Activated naive CD4-positive, alpha-beta T cell treated with anti-CD3 and anti-CD28 coated beads, Interleukin-2, amount 50 U/mL, for 16 hours (primary cell): ENCODE data around the gene NHSL2.

Experiments
- DNase-seq: peaks from one replicate; pipeline ENCODE4 v3.0.0-alpha.2; 2020

NHSL2 gene

GRCh38 chrX:71993371-71993770 lies 82.7 kb downstream of the NHSL2 start:
- DNase-seq, result no peak

DNA sequence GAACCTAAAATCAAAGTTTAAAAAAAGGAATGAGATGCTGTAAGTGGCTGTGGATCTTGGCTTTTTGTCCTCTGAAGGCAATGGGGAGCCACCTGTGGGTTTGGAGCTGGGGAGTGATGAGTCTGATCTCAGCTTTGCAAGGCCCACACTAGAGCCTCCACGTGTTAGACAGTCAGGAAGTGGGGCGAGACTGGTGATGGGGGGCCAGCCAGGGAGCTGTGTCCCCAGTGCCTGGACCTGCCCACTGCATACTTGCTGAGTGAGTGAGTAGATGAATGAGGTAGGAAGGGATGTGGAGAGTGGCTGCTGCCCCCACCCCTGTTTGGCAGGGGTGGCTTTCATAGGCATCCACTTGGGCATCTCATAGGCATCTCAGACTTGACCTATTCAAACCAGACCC lies 84.0 kb downstream of the NHSL2 start:
- no peak for DNase-seq

GRCh38 chrX:71995122-71995521 lies 84.5 kb downstream of the NHSL2 start:
- DNase-seq, result no peak

DNA sequence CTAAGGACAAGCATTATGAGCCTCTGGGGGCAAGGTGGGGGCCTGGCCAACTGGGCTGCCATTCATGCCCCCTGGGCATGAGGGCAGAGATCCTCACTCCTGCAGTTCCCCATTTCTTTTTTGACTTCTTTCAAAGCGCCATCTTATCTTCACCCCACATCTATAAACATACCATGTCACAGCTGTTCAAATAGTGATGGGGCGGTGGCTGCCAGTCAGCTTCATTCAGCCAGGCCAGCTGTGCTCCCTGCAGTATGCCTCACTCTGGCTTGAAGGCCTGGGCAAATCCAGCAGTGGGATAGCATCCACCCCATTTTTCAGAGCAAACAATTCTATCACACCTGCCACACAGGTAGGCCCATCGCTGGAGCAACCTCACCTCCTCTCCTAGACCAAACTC lies 85.5 kb downstream of the NHSL2 start:
- DNase-seq, result no peak

DNA sequence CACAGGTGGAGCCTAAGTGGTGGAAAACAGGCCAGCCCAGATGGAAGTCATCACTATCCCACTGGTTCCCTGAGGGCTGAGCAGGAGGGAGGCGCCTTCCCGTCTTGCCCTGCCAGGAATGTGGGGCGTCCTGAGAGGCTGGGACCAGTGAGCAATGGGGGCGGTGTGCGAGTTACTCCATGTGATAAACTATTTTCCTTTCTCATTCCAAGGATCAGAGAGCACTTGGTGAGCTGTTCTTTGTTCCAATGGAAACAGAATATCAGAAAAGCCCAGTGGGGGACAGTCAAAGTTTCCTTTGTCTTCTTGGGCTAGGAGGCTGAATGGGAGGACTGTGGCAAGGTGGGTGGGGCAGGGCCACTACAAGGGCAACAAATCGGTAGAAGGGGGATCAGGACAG lies 86.2 kb downstream of the NHSL2 start:
- no peak for DNase-seq

DNA sequence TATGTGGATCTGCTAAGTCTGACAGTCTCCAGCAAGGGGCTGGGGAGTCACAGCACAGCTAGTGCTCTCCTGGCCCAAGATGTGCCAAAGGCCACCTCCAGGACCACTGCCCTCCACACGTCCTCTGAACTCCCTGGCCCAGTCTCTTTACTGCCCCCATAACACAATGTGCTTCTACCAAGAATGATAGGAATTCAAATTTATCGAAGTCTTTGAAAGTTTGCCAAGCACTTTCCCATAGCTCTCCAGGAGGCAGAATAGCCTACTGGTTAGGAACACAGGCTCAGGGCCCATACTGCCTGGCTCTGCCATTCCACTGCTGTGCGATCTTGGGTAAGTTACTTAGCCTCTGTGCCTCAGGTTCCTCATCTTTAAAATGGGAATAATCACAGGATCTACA lies 86.7 kb downstream of the NHSL2 start:
- no peak for DNase-seq

GRCh38 chrX:71998836-71999509 lies 88.3 kb downstream of the NHSL2 start:
- DNase-seq, result peak; percentile 32

GRCh38 chrX:71999535-71999934 lies 88.9 kb downstream of the NHSL2 start:
- no peak for DNase-seq

DNA sequence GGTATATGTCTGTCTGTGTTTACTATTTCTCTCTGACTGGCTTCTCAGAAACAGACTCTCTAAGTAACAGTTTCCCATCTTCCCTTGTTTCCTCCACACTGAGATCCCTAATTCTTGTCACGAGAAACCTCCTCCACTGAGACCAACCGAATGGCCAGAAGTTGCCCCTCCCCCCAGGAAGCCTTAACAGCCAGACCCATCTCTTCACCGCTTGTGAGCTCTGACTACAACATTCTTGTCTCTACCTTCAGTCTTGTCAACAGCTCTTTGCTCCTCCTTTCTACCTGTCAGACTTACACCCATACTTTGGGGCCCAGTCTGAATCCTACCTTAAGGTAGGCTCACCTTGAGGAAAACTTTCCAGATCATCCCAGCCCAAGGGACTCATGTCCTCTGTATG lies 90.8 kb downstream of the NHSL2 start:
- DNase-seq, result no peak

GRCh38 chrX:72001906-72002305 lies 91.3 kb downstream of the NHSL2 start:
- no peak for DNase-seq

DNA sequence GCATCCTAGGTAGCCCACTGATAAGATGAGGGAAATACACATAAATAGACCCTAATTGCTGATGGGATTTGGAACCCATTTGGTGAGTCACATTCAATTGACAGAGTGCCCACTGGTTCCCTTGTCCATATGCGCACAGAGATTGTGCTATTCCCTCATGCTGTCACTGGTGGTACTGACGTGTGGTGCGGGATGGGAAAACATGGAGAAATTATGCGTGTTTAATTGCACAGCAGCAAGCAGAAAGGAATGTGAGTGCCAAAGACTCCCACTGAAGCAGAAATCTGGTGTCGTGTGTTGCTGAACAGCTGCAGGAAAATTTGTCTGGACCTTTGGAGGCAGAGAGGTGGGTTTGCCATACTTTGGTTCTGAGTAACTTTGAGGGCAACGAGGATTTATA lies 92.2 kb downstream of the NHSL2 start:
- DNase-seq, result no peak

DNA sequence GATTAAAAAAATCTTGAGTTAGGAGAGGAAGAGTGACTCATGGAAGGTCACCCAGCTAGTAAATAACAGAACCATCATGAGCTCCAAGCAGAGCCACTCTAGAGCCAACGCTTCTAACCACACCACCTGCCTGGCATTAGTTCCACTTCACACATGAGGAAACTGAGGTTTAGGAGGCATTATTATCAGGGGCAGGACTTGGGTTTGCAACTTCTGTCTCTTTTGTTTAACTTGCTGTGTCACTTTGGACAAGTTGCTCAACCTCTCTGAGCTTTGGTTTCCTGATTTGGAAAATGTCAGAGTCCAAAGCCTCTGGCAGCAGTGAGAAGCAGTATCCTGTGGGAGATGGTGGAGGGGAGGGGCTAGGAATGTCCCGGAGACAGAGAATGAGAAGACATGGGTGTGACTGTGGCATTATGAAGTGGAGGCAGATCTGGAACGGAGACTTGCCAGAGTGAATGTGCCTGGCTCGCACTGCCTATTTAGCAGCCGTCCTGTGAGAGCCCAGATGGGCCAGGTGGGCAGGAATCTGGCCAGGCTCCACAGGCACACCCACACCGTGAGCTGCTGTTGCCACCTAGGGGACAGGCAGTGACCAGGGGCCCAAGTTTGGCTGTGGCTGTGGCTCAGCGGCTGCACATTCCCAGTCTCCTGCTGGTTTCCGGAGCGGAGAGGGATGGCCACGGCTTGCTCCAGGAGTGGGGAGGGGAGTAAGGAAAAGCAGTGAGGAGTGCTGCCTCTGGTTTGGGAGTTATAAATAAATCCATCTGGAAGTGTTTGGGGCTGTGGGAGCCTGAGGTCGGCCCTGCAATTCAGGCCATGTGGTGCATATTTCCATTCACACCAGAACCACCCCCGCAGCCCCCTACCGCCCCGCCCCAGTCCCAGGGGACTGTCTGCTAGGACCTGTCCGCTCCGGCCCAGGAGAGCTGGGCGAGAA lies 93.4 kb downstream of the NHSL2 start:
- DNase-seq, result no peak

DNA sequence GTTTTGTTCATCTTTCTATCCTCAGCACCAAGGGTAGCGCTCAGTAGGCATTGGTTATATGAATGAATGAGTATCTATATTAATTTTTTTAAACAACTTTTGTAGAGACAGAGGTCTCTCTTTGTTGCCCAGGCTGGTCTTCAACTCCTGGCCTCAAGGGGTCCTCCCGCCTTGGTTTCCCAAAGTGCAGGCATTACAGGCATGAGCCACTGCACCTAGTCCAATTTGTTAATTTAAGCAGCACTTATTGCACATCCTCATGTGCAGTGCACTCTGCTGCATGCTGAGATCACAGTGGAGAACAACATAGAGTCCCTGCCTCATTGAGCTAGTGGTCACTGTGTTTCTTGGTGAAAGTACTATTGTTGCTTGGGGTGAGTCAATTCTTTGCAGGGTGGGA lies 94.4 kb downstream of the NHSL2 start:
- DNase-seq, result no peak

DNA sequence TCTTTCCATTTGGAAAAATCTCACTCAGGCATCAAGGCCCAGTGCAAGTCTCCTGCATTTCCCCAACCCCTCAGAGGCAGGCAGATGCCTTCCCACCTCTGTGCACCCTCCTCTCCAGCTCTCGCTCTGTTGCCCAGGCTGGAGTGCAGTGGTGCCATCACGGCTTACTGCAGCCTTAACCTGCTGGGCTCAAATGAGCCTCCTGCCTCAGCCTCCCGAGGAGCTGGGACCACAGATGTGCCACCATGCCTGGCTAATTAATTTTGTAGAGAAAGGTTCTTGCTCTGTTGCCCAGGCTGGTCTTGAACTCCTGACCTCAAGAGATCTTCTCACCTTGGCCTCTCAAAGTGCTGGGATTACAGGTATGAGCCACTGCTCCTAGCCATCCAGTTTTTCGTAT lies 95.8 kb downstream of the NHSL2 start:
- DNase-seq, result no peak

- DNase-seq, result no peak
Measured at GRCh38 chrX:72009731-72010130, 99.1 kb downstream of the NHSL2 start.

DNA sequence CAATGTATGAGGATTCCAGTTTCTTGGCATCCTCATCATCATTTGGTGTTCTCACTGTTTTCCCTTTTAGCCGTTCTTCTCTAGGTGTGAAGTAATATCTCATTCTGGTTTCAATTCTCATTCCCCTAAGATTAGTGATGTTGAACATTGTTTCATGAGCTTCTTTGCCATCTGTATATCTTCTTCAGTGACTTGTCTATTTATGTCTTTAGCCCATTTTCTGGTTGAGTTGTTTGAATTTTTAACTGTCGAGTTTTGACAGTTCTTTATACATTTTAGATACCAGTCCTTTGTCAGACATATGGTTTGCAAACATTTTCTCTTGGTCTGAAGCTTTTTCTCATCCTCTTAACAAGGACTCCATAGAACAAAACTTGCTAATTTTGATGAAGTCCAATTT lies 101.1 kb downstream of the NHSL2 start:
- no peak for DNase-seq

DNA sequence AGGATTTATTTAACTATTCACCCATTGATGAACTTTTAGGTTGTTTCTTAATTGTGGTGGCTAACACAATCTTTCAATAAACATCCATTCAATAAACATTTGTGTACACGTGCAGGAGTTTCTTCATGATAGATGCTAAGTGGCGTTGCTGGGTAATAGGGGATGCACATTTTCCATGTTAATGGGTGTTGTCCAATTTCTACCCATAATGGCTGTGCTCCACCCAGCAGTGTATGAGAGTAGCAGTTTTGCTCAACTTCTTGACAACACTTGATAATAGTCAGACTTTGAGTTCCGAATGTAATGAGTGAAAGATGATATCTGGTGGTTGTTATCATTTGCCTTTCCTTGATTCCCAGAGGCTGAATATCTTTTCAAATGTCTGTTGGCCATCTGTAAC lies 104.7 kb downstream of the NHSL2 start:
- no peak for DNase-seq

DNA sequence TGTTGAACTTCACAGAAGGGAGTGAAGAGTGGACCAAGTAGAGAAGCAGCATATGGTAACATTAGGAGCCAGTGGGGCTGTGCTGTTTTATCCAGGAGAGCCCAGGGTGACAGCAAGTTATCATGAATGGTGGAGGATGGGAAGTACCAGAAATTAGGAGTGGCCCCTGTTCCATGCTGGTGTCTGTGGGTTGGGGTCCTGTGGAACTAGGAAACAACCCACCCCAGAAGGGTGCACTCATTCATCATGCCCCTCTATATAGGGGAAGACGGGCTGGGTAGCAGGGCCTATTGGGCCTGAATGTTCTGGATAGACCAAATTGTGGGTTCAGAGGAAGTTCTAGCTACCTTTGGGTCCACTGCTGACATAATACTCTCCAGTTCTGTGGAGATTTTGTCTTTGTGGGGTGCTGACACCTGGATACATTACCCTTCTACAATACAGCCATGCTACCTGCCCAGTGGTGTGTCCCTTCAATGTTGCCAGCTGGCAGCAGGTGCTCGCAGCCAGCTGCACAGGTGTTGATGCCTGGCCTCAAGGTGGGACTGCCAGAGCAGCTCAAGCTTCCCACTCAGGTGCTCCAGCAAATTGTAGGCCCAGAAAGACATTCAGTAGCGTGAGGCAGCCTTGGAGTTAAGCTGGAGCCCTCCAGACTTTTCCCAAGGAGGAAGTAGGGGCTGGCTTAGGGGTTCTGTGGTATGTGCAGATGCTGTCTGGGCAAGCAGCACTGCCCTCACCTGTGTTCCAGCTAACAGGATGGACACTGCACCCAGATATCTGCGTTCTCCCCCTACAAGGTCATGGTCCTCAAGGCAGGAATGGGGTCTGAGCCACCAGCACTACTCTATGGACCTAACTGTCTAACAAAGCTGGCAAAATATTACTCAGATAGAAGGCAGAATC lies 106.5 kb downstream of the NHSL2 start:
- DNase-seq, result no peak

GRCh38 chrX:72018277-72019112 lies 107.8 kb downstream of the NHSL2 start:
- peak; percentile 84 for DNase-seq

- no peak for DNase-seq
Measured at GRCh38 chrX:72019487-72019886, 108.8 kb downstream of the NHSL2 start.

DNA sequence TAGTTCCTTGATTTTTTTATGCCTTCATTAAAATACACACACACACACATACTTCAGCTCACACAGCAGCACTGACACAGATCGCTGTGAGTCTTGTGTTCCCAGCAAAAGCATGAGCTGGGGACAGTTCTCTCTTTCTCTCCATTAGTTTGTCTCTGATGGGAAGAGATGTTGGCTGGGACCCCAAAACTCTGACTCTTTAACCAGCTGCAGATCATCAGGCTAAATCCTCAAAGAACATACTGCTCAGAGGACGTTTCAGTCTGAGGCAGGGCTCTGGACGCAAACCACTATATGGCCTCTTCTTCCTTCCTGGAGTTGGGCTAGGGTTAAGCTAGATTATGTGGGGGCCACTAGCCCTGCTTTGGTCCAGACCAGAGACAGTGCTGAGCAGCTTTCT lies 109.6 kb downstream of the NHSL2 start:
- DNase-seq, result no peak

DNA sequence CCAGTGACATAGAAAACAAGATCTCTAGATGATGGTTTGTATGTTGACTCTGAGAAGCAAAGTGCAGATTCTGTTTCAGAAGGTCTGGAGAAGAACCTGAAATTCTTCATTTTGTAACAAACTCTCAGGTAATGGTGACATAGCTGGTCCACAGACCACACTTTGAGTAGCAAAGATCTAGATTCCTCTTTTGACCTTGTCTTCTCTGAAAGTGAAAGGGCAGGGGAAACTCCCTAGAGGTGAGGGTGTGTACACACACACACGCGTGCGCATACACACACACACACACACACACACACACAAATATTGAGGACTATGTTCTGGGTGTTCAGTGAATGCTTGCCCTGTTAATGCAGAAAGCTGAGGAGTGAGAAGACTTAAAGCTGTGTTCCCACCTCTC lies 110.1 kb downstream of the NHSL2 start:
- DNase-seq, result no peak
